ENCODE data around the gene PDC. TPM values are rescaled to one million over a fixed set of nuclear protein-coding genes. Genes with fewer than 3 reads are reported as not detected.

PDC gene
- polyA plus RNA-seq, 1 of the 3 experiments (the other 2 are of a cell fraction), result not detected

DNA sequence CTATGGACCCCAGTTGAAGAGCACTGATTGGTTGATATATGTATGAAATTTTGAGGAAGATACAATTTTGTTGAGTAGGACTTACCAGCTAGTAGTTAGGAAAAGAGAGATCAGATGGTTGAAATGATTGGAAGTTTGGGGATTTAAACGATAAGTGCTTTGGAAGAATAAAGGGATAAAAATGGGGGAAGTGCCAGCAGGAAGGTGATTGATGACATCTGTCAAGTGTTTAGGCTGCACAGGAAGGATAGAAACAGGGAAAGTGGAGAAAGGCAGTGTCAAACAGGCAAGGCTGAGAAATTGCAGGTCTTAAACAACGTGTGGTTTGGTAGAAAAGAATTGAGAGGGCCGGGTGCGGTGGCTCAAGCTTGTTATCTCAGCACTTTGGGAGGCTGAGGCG lies 22.3 kb downstream of the PDC start:
- TF ChIP-seq FOXM1 (IDR thresholded peaks at IDR 0.05; ENCODE audit: low read depth), result no peak
- no peak for TF ChIP-seq FOSL2 (IDR thresholded peaks at IDR 0.05; ENCODE audit: borderline replicate concordance, low read depth)
- TF ChIP-seq REST (IDR thresholded peaks at IDR 0.05; ENCODE audit: low read depth, low read length), result no peak
- TF ChIP-seq TEAD4 (IDR thresholded peaks at IDR 0.05; ENCODE audit: borderline replicate concordance, insufficient read depth), result no peak
- no peak for TF ChIP-seq SMC3 (IDR thresholded peaks at IDR 0.05; ENCODE audit: low read depth, low read length)
- no peak for TF ChIP-seq MXI1 (IDR thresholded peaks at IDR 0.05; ENCODE audit: low read depth, low read length)
- no peak for TF ChIP-seq RCOR1 (IDR thresholded peaks at IDR 0.05; ENCODE audit: low read length)
- H3K9ac ChIP-seq, result no peak overlapping the region
- H3K36me3 ChIP-seq (replicated peaks in 1 of 2; ENCODE audit: control insufficient read depth in 1 of 2, insufficient read depth in 2 of 2, low read length in 1 of 2), result no peaks in the 10 kb centered on the region
- no peaks in the 10 kb centered on the region for H3K79me2 ChIP-seq (ENCODE audit: insufficient read depth)
- H2AFZ ChIP-seq (ENCODE audit: low read depth), result no peak overlapping the region
- peaks cover 33% of the 10 kb centered on the region for H3F3A ChIP-seq (replicated peaks; ENCODE audit: insufficient read depth)
- H3K9me3 ChIP-seq, result no peaks in the 10 kb centered on the region
- DNase-seq, result no peak
- H3K9me2 ChIP-seq, result no peaks in the 10 kb centered on the region
- WGBS (ENCODE audit: low lambda C conversion rate), result 89% methylated on average over 5 of the region's 5 CpGs
- H3K4me1 ChIP-seq (ENCODE audit: control insufficient read depth in 1 of 2, insufficient read depth in 2 of 2, low read depth in 1 of 2, low read length in 1 of 2), result no peaks in the 10 kb centered on the region; a peak in 2 of 4 replicates
- no peaks in the 10 kb centered on the region for H4K20me1 ChIP-seq (ENCODE audit: insufficient read depth)
- ChIA-PET CTCF (interaction anchor here (0.9 kb wide), 1 partner anchor 63 kb away, joined by 3 read pairs; the partner anchor contains the start of gene TPR), POLR2A (no interaction called here)
- H3K27me3 ChIP-seq (ENCODE audit: insufficient read depth), result no peaks in the 10 kb centered on the region
- H3K4me3 ChIP-seq (ENCODE audit: low read depth in 2 of 2, low read length in 1 of 2), result no peak overlapping the region
- no peak overlapping the region for H3K27ac ChIP-seq (ENCODE audit: low read depth in 2 of 2, low read length in 1 of 2)
- H3K4me2 ChIP-seq, result no peak overlapping the region

DNA sequence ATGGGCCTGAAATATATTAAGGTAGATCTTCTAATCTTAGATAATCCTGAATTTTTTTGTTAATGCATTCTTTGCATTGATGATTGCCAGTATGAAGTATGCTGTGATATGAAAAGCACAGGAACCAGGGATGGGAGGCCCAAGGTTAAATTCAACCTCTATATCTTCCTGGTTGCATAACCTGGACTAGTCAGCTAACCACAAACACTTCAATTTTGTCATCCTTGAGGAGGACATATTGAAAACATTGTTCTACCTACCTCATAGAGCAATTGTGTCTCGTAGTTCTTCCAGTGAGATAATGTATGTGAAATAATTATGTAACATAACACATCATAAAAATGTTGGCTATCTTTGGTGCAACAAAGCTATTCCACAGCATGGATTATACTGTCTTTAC lies 25.6 kb downstream of the PDC start:
- Histone ChIP-seq H3F3A (replicated peaks; ENCODE audit: insufficient read depth) (peaks cover 5% of the 10 kb centered on the region), H3K4me2 (no peak overlapping the region), H3K27me3 (ENCODE audit: insufficient read depth) (no peaks in the 10 kb centered on the region), H2AFZ (ENCODE audit: low read depth) (no peak overlapping the region), H4K20me1 (ENCODE audit: insufficient read depth) (no peaks in the 10 kb centered on the region), H3K36me3 (replicated peaks in 1 of 2; ENCODE audit: control insufficient read depth in 1 of 2, insufficient read depth in 2 of 2, low read length in 1 of 2) (no peaks in the 10 kb centered on the region), H3K9me3 (no peaks in the 10 kb centered on the region), H3K4me3 (ENCODE audit: low read depth in 2 of 2, low read length in 1 of 2) (no peak overlapping the region), H3K79me2 (ENCODE audit: insufficient read depth) (no peaks in the 10 kb centered on the region), H3K27ac (ENCODE audit: low read depth in 2 of 2, low read length in 1 of 2) (no peak overlapping the region), H3K9me2 (no peaks in the 10 kb centered on the region), H3K9ac (no peak overlapping the region), H3K4me1 (ENCODE audit: control insufficient read depth in 1 of 2, insufficient read depth in 2 of 2, low read depth in 1 of 2, low read length in 1 of 2) (no peaks in the 10 kb centered on the region; a peak in 1 of 4 replicates)
- TF ChIP-seq, protein P1, sequence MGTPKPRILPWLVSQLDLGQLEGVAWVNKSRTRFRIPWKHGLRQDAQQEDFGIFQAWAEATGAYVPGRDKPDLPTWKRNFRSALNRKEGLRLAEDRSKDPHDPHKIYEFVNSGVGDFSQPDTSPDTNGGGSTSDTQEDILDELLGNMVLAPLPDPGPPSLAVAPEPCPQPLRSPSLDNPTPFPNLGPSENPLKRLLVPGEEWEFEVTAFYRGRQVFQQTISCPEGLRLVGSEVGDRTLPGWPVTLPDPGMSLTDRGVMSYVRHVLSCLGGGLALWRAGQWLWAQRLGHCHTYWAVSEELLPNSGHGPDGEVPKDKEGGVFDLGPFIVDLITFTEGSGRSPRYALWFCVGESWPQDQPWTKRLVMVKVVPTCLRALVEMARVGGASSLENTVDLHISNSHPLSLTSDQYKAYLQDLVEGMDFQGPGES (IDR thresholded peaks at IDR 0.05; ENCODE audit: low read depth, low read length), result no peak
- TF ChIP-seq REST (IDR thresholded peaks at IDR 0.05; ENCODE audit: low read depth, low read length) (no peak), RXRA (IDR thresholded peaks at IDR 0.05; ENCODE audit: borderline replicate concordance, low read depth) (no peak), FOXJ3 (CRISPR knock-in tag; IDR thresholded peaks at IDR 0.05) (no peak), NRF1 (IDR thresholded peaks at IDR 0.05; ENCODE audit: low read depth, low read length) (no peak), RFX5 (IDR thresholded peaks at IDR 0.05; ENCODE audit: low read length) (no peak), POLR2AphosphoS5 (IDR thresholded peaks at IDR 0.05; ENCODE audit: low read depth, low read length) (no peak), CHD2 (IDR thresholded peaks at IDR 0.05; ENCODE audit: low read length, partially characterized antibody) (no peak)
- DNase-seq, result no peak
- CTCF ChIA-PET, result interaction anchor here (0.5 to 1.4 kb wide), 2 partner anchors 11 to 31 kb away, joined by 3 read pairs; no protein-coding TSS in a partner anchor
- POLR2A ChIA-PET, result no interaction called here
- 82% methylated on average over 1 of the region's 1 CpG for WGBS (ENCODE audit: low lambda C conversion rate)

Data from SK-N-SH (cell line).